Activated T-cell treated with anti-CD3 and anti-CD28 coated beads for 24 hours (primary cell): ENCODE data around the gene CDK11A.
"Not testable (repeated sequence)": the region's sequence is repeated elsewhere in the genome, so short reads cannot be mapped to it uniquely, and the experiment has no call there.

Source experiments
- DNase-seq: peaks from one replicate; pipeline ENCODE4 v3.0.0-alpha.2; 2020; ENCODE audit warnings: low read depth

Gene CDK11A

DNA sequence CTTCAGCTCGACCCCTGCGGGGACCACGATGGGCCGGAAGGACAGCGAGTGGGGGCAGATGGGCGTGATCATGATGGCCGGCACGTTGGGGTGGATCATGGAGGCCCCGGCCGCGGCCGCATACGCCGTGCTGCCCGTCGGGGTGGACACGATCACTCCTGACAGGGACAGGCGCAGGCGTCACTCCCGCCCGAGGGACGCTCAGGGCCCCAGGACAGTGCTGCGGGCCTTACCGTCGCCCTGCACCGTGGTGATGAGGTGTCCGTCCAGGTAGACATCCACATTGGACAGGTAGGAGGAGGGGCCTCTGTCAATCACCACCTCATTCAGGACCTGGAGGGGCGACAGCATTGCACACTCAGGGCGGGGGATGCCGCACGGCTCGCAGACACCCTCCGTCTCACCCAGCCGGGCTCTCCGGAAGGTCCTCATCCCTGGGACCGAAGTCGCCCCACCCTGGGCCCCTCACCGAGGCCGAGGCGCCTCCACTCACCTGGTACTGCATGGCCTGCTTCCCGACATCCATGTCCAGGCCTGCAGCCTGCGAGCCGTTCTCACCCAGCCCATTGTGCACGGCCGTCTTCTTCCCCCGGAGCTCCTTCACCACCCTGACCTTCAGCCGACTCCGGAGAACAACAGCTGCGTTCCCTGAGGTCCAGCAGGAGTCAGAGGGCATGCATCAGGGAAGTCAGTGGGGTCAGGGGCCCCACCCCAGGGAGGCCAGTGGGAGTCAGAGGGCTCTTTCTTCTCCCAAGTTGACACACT is 30.1 kb upstream of the CDK11A start:
- DNase-seq, result no peak

DNA sequence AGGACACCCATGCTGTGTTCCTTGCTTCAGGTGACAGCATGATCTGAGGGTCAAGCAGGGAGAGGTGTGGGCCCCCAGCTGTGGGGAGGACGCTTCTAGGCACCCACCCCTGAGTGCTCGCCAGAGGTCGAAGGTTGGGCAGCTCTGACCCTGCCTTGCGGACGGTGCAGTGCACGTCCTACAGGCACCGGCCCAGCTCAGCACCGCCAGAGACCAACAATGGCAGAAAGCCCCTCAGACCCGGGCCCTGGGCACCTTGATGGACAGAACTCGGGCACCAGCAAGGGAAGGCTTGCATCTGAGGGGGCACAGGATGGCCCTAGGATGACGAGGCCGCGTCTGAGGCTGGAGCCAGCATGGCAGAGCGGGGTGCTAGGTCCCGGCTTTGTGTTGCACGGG is 29.4 kb upstream of the CDK11A start:
- DNase-seq, result no peak

DNA sequence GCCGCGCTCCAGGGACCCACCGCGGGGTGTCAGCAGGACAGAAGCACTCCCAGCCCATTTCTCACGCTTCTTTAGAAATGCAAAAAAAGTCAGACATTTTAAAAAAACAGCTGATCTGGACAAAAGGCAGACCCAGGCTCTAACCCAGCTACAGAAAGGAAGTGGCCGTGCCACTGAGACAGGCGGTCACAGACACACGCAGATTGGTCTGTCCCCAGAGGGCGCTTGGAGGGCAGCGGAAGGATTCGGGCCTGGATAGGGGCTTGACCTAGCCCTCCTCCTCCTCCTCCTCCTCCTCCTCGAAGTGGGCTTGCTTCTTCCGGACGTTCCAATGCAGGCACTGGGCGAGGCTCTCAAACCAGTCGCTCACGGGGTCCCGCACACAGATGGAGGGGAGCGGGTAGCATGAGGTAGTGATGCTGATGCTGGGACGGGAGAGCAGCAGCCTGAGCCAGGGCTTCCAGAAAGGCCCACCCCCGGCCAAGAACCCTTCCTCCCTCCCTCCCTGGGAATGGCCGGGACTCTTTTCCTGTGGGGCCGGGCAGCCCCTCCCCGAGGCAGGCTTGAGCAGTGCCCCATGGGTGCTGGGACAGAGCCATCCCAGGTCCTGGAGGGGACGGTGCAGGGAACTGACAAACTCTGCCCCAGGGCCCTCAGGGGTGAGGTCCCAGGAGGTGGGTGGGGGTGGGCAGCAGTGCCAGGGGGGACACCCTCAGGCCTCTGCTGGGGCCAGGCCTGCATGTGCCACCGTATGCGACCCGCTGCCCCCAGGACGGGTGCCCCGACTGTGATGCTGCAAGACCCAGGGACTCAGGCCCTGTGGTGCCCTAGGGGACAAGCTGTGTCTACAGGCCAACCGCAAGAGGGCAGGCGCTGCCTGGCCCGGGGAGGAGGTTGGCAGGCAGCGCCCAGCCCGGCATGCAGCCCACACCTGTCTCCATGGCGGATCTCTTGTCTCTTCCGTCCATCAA is 28.8 kb upstream of the CDK11A start:
- no peak for DNase-seq

DNA sequence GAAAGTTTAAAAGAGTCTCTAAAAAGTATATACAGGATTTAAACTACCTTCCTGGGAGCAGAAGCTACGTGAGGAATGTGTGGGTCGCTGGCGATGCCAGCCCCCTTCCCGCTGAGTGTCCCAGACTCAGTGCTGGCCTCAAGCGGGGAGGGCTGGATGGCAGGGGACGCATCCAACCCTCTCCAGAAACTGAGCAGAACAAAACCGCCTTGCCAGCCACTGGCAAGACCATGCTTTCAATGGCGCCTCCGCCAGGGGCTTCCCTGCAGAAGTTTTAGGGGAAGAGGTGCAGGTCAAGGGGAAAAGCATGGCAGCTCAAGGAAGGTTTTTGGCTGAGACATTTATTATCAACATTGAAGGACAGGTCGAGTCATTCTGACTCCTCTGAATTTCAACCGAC is 28.0 kb upstream of the CDK11A start:
- no peak for DNase-seq

DNA sequence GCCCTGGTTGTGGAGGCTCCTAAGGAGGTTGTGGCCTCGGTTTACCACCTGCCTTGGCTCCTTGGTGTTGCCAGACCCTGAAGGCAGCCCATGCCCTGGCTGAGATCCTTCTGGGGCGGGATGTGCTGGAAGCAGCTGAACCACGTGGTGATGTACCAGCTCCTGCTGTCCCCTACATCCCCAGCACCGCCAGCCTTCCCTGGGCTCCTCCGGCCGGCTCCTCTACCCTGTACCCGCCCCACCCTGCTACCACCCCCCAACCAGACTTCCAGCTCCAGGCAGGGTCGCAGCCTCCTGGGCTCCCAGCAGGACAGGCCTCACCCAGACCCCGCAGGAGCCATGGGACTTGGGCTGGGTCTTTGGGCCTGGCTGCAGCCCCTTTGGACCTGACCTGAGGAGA is 25.8 kb upstream of the CDK11A start:
- not testable (repeated sequence) for DNase-seq

DNA sequence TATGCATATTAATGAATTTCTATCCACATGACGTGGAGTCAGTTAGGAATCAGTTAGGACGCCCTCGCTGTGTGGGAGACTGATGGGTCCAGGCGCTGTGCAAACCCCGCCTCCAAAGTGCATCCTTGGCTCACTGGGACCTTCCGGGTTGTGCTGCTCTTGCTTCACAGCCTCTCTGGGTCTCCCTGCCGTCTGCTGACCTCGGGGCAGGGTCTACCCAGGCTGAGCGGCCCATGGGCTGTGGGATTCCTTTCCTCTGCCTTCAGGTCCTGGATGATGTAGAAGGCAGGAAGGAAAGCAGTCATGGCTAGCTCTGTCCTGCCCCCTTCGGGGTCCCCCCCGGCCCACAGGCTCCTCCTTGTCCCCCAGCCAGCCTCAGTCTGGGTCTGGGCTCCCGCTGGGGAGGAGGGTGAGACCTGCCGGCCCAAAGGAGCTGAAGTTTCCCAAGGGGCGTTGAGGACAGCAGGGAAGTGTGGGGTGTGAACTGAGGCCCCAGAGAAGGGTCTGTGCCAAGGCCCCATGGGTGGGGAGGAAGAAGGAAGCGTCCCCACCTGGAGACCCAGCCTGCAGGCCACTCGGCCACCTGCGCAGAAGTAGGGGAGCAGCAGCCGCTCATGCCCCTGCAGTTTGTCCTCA is 24.6 kb upstream of the CDK11A start:
- no peak for DNase-seq

DNA sequence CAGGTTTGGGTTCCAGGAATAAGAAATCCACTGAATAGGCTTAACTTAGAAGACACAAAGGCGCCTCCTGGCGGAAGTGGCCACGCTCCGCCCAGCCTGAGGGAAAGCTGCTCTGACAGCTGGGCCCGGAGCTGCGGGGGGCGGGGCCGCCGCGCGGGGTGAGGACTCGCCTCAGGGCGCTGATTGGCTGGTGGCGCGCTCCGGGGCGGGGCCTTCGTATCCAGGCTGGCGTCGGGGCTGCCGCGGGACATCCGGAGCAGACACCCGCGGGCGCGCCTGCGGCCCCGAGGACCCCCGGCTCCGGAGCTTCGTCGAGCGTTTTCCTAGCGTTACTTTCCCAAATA is 22.4 kb upstream of the CDK11A start:
- not testable (repeated sequence) for DNase-seq

DNA sequence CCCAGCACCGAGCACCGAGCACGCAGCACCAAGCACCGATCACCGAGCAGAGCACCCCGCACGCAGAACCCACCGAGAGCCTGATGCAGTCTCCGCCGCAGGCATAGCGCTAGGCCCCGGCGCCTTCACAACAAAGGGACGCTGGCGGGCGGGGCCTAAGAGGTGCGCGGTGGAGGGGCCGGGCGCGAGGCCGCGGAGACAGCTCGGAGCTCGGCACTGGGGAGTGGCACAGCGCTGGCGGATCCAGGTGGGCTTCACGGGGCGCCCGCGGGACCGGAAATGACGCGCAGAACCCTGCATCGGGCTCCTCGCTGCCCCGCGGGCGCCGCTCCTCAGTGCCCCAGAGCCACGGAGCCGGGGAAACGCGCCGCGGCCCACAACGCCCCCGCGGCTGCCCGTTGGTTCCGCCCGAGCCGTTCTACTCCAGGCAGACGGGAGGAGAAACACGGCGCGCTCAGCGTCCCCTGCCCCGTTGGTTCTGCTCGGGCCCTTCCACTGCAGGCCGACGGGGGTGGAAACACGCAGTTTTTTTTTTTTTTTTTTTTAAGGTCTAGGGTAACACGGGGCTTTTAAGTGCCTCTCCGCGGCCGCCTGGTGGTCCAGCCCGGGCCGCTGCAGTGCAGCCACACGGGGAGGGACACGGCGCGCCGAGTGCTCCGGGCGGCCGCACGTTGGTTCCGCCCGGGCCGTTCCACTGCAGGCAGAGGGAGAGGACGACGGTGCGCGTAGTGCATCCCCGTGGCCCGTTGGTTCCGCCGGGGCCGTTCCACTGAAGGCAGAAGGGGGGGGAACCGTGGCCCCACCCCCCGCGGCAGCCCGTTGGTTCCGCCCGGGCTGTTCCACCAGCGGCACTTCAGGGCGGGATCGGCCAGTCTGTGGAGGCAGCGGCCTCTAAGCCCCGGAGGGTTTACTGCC is 21.8 kb upstream of the CDK11A start:
- DNase-seq, result peak; percentile 90

DNA sequence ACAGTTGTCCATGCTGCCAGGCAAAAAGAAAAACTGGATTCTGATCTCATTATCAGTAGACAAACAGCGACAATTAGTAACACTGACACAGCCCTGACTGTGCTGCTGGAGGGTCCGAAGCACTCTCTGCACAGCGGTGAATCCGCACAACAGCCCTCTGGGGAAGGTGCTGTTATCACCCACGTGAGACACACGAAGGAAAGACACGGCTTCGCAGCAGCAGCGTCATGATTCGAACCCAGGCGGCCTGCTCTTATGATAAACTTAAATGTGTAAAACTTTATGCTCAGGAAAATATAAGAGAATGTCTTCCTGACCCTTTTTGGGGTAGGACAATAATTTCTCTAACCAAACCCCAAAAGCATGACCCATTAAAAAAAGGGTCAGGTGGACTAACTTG is 18.4 kb upstream of the CDK11A start:
- DNase-seq, result not testable (repeated sequence)

DNA sequence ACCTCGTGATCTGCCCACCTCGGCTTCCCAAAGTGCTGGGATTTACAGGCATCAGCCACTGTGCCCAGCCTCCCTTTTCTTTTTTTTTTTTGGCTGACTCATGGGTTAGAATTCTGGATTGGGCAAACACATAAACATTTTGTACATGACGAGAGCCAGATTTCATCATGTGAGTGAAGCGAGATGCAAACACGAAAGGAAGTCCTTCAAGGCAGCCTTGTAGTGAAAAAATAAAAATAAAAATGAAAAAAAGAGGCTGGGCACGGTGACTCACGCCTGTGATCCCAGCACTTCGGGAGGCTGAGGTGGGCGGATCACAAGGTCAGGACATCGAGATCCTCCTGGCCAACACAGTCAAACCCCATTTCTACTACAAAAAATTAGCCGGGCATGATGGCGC is 16.9 kb upstream of the CDK11A start:
- not testable (repeated sequence) for DNase-seq

DNA sequence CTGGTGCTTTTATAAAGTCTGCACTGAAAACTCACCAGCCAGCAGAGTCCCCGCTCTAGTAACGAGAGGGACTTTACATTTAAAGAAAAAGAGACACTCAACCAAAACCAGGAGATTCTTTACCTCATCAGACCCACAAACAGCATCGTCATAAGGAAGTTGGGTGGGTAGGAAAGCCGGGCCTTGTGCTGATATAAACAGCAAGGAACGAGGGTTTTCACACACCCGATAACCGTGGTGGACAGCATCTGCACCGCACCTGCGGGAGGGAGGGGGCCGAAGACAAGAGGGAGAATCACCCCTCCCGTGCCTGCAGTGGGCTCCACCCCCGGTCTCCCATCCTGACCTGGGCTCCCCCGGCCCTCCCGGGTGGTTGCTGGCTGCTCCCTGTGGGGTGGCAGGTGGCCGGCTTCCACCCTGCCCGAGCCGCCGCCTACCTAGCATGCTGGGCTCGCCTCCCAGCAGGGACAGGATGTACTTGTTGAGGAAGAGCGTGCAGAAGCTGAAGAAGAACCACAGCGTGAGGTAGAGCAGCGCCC is 14.7 kb upstream of the CDK11A start:
- not testable (repeated sequence) for DNase-seq

DNA sequence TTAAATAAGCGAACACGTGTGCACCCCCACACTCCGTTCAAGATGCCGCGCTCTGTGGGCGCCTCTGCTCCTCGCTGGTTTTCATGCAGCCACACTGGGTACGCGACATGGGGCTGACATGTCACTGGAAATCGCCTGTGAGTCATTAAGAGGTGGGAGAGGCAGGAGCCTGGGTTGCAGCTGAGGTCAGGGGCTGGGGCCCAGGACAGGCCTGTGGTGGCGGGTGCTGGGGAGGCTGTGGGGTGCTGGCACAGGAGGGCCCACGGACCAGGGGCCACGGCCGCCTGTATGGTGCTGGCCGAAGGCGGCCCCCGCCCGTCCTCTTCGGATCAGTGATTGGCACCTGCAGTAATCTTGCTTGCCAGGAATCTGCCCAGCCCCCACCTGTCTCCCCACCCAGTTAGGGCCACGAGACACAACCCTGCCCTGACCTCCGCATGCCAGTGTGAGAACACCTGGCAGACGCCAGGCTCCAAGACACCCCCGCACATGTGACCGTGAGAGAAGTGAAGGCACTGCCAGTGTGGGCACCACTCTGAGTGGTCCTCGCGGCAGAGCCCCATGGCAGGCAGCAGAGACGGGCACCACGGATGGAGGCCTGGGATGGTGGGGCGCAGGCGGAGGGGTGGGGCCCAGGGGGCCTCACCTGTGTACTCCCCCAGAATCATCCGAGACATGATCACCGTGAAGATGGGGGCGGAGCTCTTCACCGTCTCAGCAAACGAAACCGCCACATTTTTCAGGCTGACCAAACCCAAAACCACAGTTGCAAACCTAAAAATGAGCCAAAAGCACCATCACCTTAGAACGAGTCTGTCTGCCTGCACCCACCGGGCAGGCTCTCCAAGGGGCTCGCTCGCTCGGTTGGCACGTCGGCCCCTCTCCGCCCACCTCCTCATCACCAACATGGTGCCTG is 13.8 kb upstream of the CDK11A start:
- DNase-seq, result not testable (repeated sequence)

DNA sequence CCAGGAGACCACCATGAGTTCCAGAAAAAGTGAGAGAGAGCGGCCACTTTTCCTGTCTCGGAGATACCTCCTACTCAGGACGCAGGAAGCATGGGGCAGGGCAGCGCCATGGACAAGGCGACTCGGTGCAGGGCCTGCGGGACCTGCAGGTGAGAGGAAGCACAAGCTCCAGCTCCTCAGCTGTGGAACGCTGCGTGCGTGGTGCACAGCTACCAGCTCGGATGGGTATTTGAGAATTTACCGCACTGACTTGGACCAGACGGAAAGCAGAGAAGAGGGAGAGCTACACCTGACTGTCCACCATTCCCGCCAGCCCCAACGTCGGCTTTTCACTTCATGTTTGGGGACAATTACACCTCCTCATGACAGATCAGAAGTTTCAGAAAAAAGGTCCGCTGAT is 8.2 kb upstream of the CDK11A start:
- DNase-seq, result no peak

DNA sequence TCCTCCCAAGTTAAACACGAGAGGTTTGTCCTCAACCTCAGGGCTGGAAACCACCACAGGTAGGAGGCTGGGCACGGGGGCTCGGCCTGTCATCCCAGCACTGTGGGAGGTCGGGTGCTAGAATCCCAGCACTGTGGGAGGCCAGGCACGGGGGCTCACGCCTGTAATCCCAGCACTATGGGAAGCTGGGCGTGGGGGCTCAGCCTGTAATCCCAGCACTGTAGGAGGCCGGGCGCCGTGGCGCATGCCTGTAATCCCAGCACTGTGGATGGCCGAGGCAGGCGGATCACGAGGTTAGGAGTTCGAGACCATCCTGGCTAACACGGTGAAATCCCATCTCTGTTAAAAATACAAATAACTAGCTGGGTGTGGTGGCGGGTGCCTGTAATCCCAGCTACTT is 6.7 kb upstream of the CDK11A start:
- no peak for DNase-seq

DNA sequence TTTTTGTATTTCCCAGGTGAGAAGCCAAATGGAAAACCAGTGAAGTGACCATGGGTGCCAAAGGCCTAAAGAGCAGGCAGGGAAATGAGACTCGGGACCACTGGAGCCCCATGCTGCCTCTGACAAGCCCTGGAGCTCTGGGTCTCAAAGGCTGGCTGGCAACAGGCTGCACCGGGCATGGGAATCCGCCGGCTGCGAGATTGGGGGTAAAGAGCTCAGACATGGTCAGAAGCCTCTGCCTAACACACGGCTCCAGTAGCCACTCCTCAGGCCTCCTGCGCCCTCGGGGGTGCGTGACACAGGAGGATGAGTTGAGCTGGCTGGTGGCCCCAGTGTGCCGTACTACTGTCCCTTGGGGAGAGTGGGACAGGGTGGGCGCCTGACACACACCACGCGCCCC is 6.1 kb upstream of the CDK11A start:
- DNase-seq, result not testable (repeated sequence)

DNA sequence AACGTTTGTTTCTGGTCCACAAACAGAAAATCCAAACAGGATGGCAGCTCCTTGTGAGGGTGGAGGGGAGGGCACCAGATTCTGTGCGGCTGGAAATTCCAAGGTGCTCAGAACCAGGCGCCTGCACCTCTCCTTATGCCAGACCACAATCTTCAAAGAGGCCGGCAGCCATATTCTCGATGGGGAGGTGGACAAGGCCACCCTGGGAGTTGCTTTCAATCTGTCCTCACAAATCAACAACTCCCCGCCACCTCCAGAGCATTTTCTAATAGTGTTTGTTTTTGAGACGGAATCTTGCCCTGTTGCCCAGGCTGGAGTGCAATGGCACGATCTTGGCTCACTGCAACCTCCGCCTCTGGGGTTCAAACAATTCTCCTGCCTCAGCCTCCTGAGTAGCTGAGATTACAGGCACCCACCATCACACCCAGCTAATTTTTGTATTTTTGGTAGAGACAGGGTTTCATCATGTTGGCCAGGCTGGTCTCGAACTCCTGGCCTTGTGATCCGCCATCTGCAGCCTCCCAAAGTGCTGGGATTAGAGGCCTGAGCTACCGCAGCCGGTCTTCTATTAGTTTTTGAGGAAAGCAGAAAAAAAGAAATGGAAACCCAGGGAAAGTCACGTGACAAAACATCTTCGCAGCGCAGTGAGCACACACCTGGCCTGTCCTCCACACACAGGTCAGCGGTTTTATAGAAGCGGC is 5.1 kb upstream of the CDK11A start:
- not testable (repeated sequence) for DNase-seq

DNA sequence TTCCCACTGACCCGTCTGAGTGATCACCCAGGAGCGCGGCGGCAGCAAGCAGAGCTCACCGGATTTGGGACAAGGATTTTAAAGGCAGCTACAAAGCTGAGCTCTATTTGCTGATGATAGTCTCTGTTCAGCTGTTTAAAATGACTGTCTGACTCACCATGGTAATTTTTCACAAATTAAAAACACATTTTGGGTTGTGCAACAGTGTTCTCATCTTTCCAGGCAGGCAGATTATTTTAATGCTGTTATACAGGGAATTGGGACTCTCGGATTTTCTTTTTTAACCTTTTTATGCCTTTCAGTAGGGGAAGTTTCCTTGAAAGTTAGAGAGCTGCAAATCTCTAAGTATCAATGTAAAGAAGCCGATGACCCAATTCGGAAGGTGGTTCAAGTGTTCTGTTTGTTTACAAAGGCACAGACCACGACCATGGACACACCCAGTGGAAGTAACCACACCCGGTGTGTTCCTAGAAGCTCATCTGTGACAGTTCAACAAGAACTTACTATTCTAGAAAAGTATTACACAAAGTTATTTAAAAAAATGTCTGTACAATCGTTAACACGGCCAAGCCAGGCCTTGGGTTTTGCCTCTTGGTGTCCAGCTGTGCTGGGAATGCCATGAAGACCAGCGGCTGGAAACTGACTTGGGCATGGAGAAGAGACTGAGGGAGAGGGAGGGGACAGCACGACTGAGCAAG is 4.3 kb upstream of the CDK11A start:
- DNase-seq, result not testable (repeated sequence)

DNA sequence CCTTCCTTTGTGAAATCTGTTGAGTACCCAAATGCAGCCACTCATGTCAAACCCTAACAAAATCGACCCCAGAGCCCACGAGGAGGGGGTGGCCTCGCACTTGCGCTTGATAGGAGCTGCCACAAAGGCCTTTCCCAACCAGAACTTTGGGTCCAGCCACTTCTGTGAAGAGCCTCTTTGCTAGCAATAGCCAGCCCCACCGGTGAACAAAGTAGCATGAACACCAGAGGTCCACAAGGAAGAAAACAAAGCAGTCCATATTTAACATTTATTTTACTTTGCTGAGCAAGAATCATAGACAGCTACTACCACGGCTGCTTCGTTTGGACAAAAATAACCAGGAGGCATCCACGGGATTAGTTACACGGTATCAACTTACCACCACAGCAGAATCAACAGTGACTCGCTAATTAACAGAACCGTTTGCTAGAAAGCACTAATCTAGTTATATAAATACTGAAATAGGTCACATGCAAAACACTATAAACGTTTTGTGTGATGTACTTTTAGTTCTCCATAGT is 3.0 kb upstream of the CDK11A start:
- DNase-seq, result not testable (repeated sequence)

DNA sequence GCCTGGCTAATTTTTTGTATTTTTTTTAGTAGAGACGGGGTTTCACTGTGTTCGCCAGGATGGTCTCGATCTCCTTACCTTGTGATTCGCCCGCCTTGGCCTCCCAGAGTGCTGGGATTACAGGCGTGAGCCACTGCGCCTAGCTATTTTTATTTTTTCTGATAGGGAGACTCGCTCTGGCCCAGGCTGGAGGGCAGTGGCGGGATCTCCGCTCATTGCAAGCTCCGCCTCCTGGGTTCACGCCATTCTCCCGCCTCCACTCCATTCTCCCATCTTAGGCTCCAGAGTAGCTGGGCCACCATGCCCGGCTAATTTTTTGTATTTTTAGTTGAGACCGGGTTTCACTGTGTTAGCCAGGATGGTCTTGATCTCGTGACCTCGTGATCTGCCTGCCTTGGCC is 1.9 kb upstream of the CDK11A start:
- not testable (repeated sequence) for DNase-seq
